HG02763 (cell line): ENCODE results near the gene APP.
A peak's percentile ranks its signal among the peaks of the same experiment; 100 is the strongest.

Experiments used
- ATAC-seq: cut with Tn5 transposase; IDR thresholded peaks from one replicate; pipeline ENCODE4 v1.9.1; 2021; ENCODE audit warnings: mild to moderate bottlenecking, moderate library complexity; ENCODE audit not compliant: unreplicated experiment

The APP gene

GRCh38 chr21:26170471-26171257 lies at the start of gene APP:
Gene APP (minus strand): TSS chr21:26170770. CDS start chr21:26170620, 150 bp downstream.
- peak; percentile 77 for ATAC-seq

- ATAC-seq = no peak
Measured at GRCh38 chr21:26212220-26212619, 41.6 kb upstream of the APP start.

GRCh38 chr21:26210614-26211013 lies 40.0 kb upstream of the APP start:
- ATAC-seq = no peak

GRCh38 chr21:26207021-26207420 lies 36.5 kb upstream of the APP start:
- no peak for ATAC-seq

- no peak for ATAC-seq
Measured at GRCh38 chr21:26199456-26199855, 28.9 kb upstream of the APP start.

GRCh38 chr21:26195708-26196107 lies 25.1 kb upstream of the APP start:
- ATAC-seq = no peak

GRCh38 chr21:26194811-26195251 lies 24.3 kb upstream of the APP start:
- ATAC-seq = no peak

GRCh38 chr21:26194326-26194725 lies 23.8 kb upstream of the APP start:
- no peak for ATAC-seq

GRCh38 chr21:26191609-26192008 lies 21.0 kb upstream of the APP start:
- ATAC-seq = no peak

GRCh38 chr21:26188422-26188821 lies 17.9 kb upstream of the APP start:
- ATAC-seq = no peak

GRCh38 chr21:26185446-26185845 lies 14.9 kb upstream of the APP start:
- no peak for ATAC-seq

- no peak for ATAC-seq
Measured at GRCh38 chr21:26185021-26185420, 14.5 kb upstream of the APP start.

GRCh38 chr21:26179501-26179900 lies 8.9 kb upstream of the APP start:
- no peak for ATAC-seq

- no peak for ATAC-seq
Measured at GRCh38 chr21:26177746-26178426, 7.3 kb upstream of the APP start.

GRCh38 chr21:26177187-26177586 lies 6.6 kb upstream of the APP start:
- ATAC-seq = no peak

- no peak for ATAC-seq
Measured at GRCh38 chr21:26171258-26172100, 909 bp upstream of the APP start.

GRCh38 chr21:26169611-26170470 lies 729 bp downstream of the APP start:
- peak; percentile 34 for ATAC-seq

- peak; percentile 49 for ATAC-seq
Measured at GRCh38 chr21:26169061-26169610, 1.4 kb downstream of the APP start.

GRCh38 chr21:26168371-26168770 lies 2.2 kb downstream of the APP start:
- no peak for ATAC-seq

- no peak for ATAC-seq
Measured at GRCh38 chr21:26167593-26167992, 3.0 kb downstream of the APP start.
